Measurements from ENCODE around the gene SRC.

Gene SRC

DNA sequence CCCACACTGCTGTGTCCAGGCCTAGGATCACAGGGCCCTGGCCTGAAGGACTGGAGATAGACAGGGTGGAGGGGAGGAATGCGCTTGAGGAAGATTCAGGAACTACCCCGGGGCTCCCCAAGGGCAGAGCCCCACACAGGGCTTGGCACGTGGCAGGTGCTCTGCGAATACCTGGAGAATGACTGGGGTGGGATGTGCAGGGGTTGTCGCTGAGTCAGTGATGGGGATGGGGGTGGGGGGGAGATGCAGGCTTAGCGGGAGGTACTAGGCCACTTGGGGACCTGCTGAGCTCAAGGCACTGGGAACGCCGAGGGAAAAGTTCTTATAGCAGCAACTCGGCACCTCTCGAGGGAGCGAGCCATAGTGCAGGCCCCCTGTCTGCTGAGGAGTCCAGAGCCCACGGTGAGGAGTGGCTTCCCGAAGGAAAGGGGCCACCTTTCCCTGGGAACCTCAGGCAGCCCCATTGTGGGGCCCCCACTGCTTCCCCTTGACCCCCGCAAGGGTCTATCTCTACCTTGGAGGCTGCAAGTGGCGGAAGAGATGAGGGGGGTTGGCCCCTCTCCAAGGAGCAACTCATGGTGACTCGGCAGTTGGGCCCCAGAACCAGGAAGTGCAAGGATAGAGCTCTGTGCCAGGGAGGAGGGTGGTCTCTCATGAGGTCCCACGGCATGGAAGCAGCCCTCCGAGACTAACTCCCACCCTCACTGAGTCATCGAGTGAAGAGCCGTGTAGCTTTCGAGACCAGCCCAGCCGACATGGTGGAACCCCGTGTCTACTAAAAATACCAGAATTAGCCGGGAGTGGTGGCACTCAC lies 33.1 kb downstream of the SRC start:
- H3K36me3 ChIP-seq (ENCODE audit: control insufficient read depth, insufficient read depth, low read length): peaks cover 9% of the 10 kb centered on the region
- peak overlapping the region; percentile 24 for H3K9ac ChIP-seq (ENCODE audit: low read depth, low read length)
- H3K4me1 ChIP-seq (ENCODE audit: control insufficient read depth, insufficient read depth, low read length): peaks cover 4% of the 10 kb centered on the region

DNA sequence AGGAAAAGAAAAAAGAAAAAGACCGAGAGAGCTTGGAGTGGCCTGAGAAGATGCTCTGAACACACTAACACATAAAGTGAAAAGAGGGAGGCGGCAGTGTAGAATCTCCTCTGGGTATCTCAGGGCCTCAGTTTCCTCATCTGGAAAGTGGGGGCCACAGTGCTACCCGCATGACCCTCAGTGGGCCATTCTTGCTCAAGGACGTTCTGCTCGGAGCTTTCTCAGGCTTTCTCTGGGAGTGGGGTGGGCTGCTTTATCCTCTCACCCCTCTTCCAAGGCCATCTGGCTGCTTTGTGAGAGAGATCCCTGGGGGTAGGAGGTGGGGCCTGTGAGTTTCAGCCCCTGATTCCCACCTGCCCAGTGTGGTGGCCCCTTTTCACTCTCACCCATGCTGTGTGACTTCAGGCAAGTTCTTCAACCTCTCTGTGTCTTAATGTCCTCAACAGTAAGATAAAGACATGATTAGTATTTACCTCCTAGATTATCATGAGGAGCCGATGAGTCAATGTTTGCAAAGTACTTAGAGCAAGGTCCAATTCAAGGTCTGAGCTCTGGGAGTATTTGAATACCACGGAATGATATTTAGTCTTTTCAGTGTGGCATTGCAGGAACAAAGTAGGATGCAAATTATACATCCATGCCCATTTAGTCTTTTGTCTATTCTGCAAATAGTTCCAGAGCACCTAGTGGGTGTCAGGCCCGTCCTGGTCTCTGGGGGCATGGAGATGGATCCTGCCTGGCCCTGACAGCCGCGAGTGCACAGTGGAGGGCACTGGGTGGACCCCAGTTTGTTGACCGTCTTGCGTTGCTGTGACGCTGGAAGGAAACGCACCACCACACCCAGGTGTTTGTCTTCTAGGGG lies 34.3 kb downstream of the SRC start:
- H3K36me3 ChIP-seq (ENCODE audit: control insufficient read depth, insufficient read depth, low read length): peaks cover 13% of the 10 kb centered on the region
- no peaks in the 10 kb centered on the region for H3K9me3 ChIP-seq (ENCODE audit: control insufficient read depth, insufficient read depth, low read length)
- no peaks in the 10 kb centered on the region for H3K27me3 ChIP-seq (ENCODE audit: control insufficient read depth, insufficient read depth, low read length)
- no peak overlapping the region for H3K4me3 ChIP-seq (ENCODE audit: low read depth, low read length)
- H3K9ac ChIP-seq (ENCODE audit: low read depth, low read length): no peak overlapping the region
- peaks cover 4% of the 10 kb centered on the region for H3K4me1 ChIP-seq (ENCODE audit: control insufficient read depth, insufficient read depth, low read length)

More for the DNA sequence above, 33.1 kb downstream of the SRC start:
- Histone ChIP-seq H3K4me3 (ENCODE audit: low read depth, low read length) (no peak overlapping the region), H3K9me3 (ENCODE audit: control insufficient read depth, insufficient read depth, low read length) (no peaks in the 10 kb centered on the region), H3K27me3 (ENCODE audit: control insufficient read depth, insufficient read depth, low read length) (no peaks in the 10 kb centered on the region)

DNA sequence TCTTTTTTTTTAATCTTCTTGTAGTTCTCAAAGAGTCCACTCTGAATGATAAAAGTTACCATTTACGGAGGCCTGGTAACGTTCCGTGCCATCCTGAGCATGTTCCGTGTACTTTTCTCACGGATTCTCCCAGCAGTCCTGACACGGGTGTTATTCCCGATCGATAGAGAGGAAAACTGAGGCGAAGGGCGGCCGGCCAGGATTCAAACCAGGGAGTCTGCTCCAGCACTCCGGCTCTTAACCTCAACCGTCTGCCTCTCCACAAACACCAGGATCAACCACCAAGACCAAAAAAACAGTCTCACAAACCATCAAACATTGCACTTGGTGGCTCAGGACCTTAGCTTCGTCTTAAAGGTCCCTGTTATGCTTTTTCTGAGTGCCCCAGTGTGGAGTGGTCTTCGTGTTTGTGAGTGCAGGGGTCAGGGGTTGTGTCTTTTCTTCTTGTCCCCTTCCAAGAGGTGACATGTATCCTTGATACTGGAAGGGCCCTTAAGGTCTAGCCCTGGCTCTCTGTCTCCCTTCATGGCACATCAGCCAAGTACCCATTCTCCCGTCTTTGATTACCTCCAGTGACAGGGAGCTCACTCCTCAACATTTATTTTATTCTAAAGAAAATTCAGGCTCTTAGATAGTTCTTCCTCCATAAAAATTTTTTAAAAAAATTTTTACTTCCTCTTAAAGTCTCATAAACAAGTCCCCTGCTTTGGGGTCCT lies 35.1 kb downstream of the SRC start:
- Histone ChIP-seq H3K4me3 (ENCODE audit: low read depth, low read length) (no peak overlapping the region), H3K27me3 (ENCODE audit: control insufficient read depth, insufficient read depth, low read length) (no peaks in the 10 kb centered on the region), H3K4me1 (ENCODE audit: control insufficient read depth, insufficient read depth, low read length) (peaks cover 4% of the 10 kb centered on the region), H3K36me3 (ENCODE audit: control insufficient read depth, insufficient read depth, low read length) (peaks cover 13% of the 10 kb centered on the region), H3K9me3 (ENCODE audit: control insufficient read depth, insufficient read depth, low read length) (no peaks in the 10 kb centered on the region), H3K9ac (ENCODE audit: low read depth, low read length) (no peak overlapping the region)

DNA sequence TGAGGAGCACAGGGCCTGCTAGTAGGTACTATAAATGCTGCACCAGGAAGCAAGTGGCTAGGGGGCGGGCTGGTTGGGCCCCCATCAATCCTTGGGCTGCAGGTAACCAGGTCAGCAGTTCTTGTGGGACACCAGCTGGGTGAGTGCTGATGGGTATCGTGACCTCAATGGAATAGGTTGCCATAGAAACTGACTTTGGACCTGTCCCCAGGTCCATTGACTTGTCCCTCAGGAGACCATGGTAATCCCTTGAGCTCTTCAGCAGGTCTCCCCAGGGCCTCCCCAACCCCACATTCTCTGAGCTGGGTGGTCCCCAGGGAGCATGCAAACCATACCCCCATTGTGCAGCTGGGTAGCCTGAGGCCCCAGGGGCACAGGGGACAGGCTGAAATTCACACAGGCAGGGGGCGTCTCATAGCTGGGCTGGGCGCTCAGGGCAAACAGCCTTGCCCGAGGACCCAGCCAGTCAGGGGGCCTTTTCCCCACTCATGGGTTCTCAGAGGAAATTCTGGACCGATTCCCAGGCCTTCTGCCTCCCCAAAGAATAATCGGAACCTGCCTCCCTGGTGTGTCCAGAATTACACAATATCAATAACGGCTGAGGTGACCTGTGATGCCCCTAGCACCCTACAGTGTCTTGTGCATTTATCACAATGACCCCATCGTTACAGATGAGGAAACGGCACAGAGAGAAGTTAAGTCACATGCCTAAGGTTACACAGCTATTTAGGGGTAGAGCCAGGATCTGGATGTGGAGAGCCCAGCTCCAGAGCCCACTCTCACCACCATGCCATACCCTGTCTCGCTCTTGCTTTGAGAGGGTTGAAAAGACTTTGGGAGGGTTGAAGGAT lies 35.9 kb downstream of the SRC start:
- H3K9me3 ChIP-seq (ENCODE audit: control insufficient read depth, insufficient read depth, low read length): no peaks in the 10 kb centered on the region
- H3K4me1 ChIP-seq (ENCODE audit: control insufficient read depth, insufficient read depth, low read length): peaks cover 4% of the 10 kb centered on the region
- H3K36me3 ChIP-seq (ENCODE audit: control insufficient read depth, insufficient read depth, low read length): peaks cover 19% of the 10 kb centered on the region
- H3K27me3 ChIP-seq (ENCODE audit: control insufficient read depth, insufficient read depth, low read length): no peaks in the 10 kb centered on the region
- H3K4me3 ChIP-seq (ENCODE audit: low read depth, low read length): no peak overlapping the region
- H3K9ac ChIP-seq (ENCODE audit: low read depth, low read length): no peak overlapping the region

DNA sequence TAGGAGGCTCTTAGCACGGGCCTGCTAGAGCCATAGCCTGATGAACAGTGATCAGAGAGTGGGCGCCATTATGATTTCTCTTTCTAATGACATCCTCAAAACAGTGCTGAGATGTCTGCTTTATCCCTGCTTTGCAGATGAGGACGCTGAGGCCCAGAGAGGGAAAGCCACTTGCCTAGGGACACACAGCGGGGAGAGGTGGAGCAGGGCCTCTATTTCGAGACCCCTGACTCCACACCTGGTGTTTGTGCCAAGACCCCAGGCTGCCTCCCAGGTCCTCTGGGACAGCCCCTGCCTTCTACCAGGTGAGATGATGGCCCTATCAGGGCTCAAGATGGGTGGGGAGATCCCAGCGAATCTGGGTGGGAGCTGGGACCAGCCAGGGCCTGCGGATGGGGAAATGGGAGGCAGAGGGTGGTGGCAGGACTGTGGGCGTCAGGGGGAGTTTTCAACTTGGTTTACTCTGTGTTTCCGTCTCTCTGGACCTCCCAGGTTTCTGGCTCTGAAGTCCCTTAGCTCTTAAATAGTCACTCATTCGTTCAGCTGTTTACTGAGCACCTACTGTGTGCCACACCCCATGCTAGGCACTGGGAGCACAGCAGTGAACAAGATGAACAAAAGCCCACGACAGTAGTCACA lies 36.7 kb downstream of the SRC start:
- Histone ChIP-seq H3K4me1 (ENCODE audit: control insufficient read depth, insufficient read depth, low read length) (peaks cover 4% of the 10 kb centered on the region), H3K4me3 (ENCODE audit: low read depth, low read length) (no peak overlapping the region), H3K27me3 (ENCODE audit: control insufficient read depth, insufficient read depth, low read length) (no peaks in the 10 kb centered on the region), H3K9ac (ENCODE audit: low read depth, low read length) (no peak overlapping the region), H3K36me3 (ENCODE audit: control insufficient read depth, insufficient read depth, low read length) (peaks cover 22% of the 10 kb centered on the region), H3K9me3 (ENCODE audit: control insufficient read depth, insufficient read depth, low read length) (no peaks in the 10 kb centered on the region)

DNA sequence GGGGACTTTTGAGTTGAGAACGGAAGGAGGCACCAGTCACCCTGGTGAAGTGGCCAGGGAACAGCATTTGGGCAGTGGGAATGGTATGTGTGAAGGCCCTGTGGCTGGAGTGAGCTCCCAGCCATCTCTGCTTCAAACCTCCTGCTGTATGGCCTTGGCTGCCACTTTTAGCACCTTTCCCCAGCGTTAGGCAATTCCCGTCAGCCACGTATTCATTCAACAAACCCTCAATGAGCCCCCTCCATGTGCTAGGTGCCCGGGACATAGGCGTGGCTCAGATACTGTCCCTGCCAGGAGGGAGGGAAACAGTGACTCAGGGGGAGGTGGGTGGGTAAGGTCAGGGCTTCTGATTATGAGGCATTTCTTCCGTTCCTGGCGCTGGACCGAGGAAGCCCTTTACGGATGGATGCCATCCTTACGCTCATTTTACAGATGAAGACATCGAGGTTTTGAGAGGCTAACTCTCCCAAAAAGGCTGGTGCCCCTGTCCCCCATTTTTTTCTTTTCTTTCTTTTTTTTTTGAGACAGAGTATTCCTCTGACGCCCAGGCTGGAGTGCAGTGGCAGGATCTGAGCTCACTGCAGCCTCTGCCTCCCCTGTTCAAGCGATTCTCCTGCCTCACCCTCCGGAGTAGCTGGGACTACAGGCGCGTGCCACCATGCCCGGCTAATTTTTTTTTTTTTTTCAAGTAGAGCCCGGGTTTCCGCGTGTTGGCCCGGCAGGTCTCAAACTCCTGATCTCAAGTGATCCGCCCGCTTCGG lies 37.5 kb downstream of the SRC start:
- Histone ChIP-seq H3K9me3 (ENCODE audit: control insufficient read depth, insufficient read depth, low read length) (no peaks in the 10 kb centered on the region), H3K36me3 (ENCODE audit: control insufficient read depth, insufficient read depth, low read length) (peaks cover 22% of the 10 kb centered on the region), H3K9ac (ENCODE audit: low read depth, low read length) (no peak overlapping the region), H3K4me3 (ENCODE audit: low read depth, low read length) (no peak overlapping the region), H3K4me1 (ENCODE audit: control insufficient read depth, insufficient read depth, low read length) (peaks cover 4% of the 10 kb centered on the region), H3K27me3 (ENCODE audit: control insufficient read depth, insufficient read depth, low read length) (no peaks in the 10 kb centered on the region)

DNA sequence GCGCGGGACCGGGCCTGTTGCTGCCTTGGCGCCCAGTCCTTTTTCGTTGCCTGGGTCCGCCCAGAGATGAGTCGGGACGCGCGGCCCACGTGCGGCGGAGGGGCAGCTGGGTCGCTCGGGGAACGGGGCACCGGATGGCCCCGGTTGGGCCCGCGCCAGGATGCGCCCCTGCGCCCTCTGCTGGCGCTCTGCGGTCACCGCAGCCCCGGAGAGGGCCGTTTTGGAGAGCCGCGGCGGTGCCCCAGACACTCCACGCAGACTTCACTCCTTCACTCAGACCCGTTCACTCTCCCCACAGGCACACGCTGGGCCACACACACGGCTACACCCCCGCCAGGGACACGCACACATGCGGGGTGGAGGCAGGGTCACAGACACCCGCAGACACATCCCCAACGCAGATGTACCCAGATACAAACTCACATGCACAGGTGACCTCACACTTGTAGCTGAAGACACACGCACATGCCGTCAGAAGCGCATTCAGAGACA lies 38.8 kb downstream of the SRC start:
- Histone ChIP-seq H3K9me3 (ENCODE audit: control insufficient read depth, insufficient read depth, low read length) (no peaks in the 10 kb centered on the region), H3K4me3 (ENCODE audit: low read depth, low read length) (peak overlapping the region; percentile 35), H3K9ac (ENCODE audit: low read depth, low read length) (no peak overlapping the region), H3K4me1 (ENCODE audit: control insufficient read depth, insufficient read depth, low read length) (no peaks in the 10 kb centered on the region), H3K36me3 (ENCODE audit: control insufficient read depth, insufficient read depth, low read length) (peaks cover 26% of the 10 kb centered on the region), H3K27me3 (ENCODE audit: control insufficient read depth, insufficient read depth, low read length) (no peaks in the 10 kb centered on the region)

DNA sequence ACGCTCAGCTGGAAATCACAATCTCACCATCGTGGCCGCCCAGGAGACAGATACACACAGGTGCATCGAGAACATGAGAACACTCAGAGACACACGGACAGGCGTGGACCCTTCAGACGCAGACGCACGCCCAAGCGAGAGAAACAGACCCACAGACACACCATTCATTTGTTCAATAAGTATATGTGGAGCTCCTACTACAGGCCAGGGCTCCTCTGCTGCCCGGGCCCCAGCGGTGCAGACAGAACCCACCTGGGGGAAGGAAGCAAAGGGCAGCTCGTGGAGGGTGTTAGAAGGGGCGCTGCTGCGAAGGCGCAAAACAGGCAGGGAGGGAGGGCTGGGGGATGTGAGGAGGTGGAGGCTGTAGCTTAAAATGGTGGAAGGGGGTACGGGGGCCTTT lies 39.2 kb downstream of the SRC start:
- Histone ChIP-seq H3K4me3 (ENCODE audit: low read depth, low read length) (no peak overlapping the region), H3K9ac (ENCODE audit: low read depth, low read length) (no peak overlapping the region), H3K4me1 (ENCODE audit: control insufficient read depth, insufficient read depth, low read length) (no peaks in the 10 kb centered on the region), H3K9me3 (ENCODE audit: control insufficient read depth, insufficient read depth, low read length) (no peaks in the 10 kb centered on the region), H3K27me3 (ENCODE audit: control insufficient read depth, insufficient read depth, low read length) (no peaks in the 10 kb centered on the region), H3K36me3 (ENCODE audit: control insufficient read depth, insufficient read depth, low read length) (peaks cover 26% of the 10 kb centered on the region)

DNA sequence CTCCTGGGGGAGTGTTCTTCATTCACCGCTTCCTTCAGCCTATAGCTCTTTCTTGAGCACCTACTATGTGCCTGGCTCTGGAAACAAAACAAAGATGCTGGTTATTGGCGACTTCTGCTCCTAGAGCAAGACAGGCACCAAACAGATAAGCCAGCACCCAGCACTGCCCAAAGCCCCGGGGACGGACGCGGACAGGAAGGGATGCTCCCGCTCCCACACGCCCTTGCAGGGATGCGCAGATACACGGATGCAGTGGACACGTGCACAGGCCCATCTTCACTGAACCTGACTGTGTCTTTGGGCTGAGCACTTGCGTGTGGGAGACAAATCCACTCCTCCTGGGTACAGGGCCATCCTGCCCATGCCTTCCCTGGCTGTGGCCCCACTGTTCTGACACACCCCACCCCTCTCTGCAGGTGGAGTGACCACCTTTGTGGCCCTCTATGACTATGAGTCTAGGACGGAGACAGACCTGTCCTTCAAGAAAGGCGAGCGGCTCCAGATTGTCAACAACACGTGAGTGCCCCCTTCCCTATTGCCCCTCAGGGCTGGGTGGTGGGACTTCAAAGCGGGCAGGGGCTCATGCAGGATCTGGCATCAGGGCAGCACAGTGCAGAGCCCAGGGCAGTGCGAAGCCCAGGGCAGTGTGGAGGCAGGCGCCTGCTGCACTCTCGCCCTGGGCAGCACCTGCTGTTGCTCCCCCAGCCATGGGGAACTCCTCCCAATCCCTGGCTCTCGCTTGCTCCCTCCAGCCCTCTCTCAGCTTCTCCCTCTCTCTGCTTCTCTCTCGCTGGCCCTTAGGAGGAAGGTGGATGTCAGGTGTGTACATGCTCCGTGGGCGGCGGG lies 39.9 kb downstream of the SRC start:
- no peaks in the 10 kb centered on the region for H3K27me3 ChIP-seq (ENCODE audit: control insufficient read depth, insufficient read depth, low read length)
- no peaks in the 10 kb centered on the region for H3K4me1 ChIP-seq (ENCODE audit: control insufficient read depth, insufficient read depth, low read length)
- no peak overlapping the region for H3K9ac ChIP-seq (ENCODE audit: low read depth, low read length)
- peaks cover 30% of the 10 kb centered on the region for H3K36me3 ChIP-seq (ENCODE audit: control insufficient read depth, insufficient read depth, low read length)
- H3K9me3 ChIP-seq (ENCODE audit: control insufficient read depth, insufficient read depth, low read length): no peaks in the 10 kb centered on the region
- no peak overlapping the region for H3K4me3 ChIP-seq (ENCODE audit: low read depth, low read length)

Data from iPS-15b (cell line).